KOPT-K1 (cell line): ENCODE results near the gene IPO9.

ENCODE experiments used
- H3K27ac ChIP-seq: fragments of 200-600 bp; sonication (generic); 2 replicates; pipeline ENCODE4 v1.5.1; 2016; ENCODE audit warnings: antibody characterized with exemption, mild to moderate bottlenecking, low read depth, low read length; ENCODE audit not compliant: poor library complexity, severe bottlenecking
- H3K36me3 ChIP-seq: fragments of 200-600 bp; sonication (generic); 2 replicates; pipeline ENCODE4 v1.5.1; 2017; ENCODE audit warnings: antibody characterized with exemption, mild to moderate bottlenecking, low read length, moderate library complexity; ENCODE audit not compliant: insufficient read depth
- H3K9me3 ChIP-seq: fragments of 200-600 bp; sonication (generic); 2 replicates; pipeline ENCODE4 v1.5.1; 2017; ENCODE audit warnings: antibody characterized with exemption, low read length, mild to moderate bottlenecking; ENCODE audit not compliant: insufficient read depth, poor library complexity, severe bottlenecking

The IPO9 gene

DNA sequence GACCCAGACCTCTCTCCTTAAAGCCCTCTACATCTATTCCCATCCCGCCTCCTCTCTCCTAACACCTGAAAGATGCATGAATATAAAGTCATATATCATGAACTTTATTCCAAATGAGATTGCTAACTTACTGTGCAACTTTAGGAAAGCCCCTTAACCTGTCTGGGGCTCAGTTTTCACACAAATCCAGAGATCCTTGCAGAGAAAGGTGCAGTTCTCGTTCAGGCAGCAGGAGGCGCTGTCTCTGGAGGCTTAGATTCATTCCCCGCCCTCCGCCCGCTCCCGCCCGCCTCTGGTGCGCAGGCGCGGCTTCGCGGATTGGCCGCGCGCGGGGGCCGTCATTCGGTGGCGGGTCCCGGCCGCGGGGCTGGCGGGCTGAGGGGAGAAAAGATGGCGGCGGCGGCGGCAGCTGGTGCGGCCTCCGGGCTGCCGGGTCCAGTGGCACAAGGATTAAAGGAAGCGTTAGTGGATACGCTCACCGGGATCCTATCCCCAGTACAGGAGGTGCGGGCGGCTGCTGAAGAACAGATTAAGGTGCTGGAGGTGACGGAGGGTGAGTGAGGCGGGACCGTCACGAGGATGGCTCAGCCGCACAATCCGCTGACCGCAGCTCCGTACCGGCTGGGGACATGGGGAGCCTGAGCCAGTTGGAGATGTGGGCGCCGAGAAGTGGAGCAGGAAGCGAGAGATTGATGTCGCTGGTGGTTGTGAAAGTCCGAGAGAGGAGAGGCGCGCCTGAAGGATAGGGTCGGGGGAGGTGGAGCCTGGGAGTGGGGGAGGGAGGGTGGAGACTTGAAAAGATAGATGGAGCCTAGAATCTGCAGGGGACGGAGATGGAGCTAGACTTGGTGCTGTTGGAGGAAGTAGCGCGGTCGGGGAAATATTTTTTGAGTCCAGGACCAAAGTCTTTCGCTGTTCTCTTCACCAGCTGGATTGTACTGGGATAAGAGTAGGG is at the start of gene IPO9:
Gene IPO9 (plus strand): TSS at position 338 of the 955 bp plus-strand sequence. CDS start 53 bp downstream, at position 391.
- Histone ChIP-seq H3K27ac (peak within 1 kb of the TSS; percentile 92), H3K9me3 (no peaks in the 10 kb centered on the region), H3K36me3 (peaks cover 5% of the 10 kb centered on the region; the same call in 1 of the 2 replicates)

DNA sequence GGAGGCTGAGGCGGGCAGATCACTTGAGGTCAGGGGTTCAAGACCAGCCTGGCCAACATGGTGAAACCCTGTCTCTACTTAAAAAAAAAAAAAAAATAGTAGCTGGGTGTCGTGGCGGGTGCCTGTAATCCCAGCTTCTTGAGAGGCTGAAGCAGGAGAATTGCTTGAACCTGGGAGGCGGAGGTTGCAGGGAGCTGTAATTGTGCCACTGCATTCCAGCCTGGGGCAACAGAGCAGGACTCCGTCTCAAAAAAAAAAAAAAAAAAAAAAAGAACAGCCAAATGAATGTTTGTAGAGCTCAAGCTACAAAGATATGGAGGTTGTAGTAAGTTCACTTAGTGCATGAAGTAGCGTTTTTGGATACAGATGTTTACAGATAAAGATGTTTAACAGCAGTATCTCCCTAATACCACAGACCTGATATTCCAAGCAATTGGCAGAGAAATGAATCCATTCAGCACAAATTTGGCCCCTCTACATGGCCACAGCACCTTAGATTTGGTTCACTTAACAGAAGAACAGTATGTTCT is 49.5 kb upstream of the IPO9 start:
- Histone ChIP-seq H3K27ac (no peak overlapping the region), H3K9me3 (no peaks in the 10 kb centered on the region), H3K36me3 (no peaks in the 10 kb centered on the region)

DNA sequence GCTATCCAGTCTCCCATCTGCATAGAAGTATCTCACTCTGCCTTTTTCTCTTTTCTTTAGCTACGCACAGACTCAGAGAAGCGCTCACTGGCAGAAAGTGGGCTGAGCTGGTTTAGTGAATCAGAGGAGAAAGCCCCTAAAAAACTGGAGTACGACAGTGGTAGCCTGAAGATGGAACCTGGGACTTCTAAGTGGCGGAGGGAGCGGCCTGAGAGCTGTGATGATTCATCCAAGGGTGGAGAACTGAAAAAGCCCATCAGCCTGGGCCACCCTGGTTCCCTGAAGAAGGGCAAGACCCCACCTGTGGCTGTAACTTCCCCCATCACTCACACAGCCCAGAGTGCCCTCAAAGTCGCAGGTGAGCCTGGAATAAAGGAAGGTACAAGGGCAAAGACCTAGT is 48.0 kb upstream of the IPO9 start:
- H3K27ac ChIP-seq: no peak overlapping the region
- no peaks in the 10 kb centered on the region for H3K9me3 ChIP-seq
- no peaks in the 10 kb centered on the region for H3K36me3 ChIP-seq

DNA sequence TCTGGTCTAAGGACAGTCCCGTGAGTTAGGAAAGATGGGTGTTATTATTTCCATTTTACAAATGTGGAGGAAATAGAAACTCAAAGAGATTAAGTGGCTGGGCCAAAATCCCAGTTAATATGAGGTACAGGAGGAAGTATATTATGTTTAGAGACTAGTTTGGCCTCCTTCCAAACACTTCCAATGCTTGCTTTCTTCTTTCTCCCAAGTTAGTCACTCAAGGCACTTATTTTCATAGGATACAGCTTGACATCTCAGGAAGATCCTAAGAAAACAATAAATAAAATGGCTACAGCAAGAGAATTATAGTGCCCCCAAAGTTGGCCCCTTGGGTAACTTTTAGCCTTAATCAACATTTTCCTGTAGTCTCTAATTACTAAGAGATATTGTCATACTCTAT is 47.5 kb upstream of the IPO9 start:
- H3K9me3 ChIP-seq: no peaks in the 10 kb centered on the region
- H3K27ac ChIP-seq: no peak overlapping the region
- H3K36me3 ChIP-seq: no peaks in the 10 kb centered on the region

DNA sequence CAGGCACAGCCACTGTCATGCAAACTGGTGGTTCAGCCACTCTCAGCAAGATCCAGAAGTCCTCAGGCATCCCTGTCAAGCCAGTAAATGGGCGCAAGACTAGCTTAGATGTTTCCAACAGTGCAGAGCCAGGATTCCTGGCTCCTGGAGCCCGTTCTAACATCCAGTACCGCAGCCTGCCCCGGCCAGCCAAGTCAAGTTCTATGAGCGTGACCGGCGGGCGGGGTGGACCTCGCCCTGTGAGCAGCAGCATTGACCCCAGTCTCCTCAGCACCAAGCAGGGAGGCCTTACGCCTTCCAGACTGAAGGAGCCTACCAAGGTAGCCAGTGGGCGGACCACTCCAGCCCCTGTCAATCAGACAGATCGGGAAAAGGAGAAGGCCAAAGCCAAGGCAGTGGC is 46.6 kb upstream of the IPO9 start:
- no peaks in the 10 kb centered on the region for H3K36me3 ChIP-seq
- no peak overlapping the region for H3K27ac ChIP-seq
- no peaks in the 10 kb centered on the region for H3K9me3 ChIP-seq

DNA sequence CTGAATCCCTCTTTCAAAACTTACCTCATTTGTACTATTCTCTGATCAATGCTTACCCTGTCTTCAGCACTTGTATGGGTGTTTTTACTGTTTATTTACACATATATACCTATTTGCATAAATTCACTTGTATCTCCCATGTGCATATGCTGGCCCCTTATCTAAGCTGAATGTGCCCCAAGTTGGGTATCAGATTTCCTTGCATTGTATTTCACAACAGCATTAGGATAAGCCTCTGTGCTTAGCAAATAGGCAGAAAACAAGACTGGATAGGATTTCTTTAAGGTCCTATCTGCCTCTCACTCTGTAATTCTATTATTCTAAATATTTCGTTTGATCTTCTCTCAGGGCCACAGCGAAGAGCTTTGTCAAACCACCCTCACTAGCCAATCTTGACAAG is 45.9 kb upstream of the IPO9 start:
- H3K36me3 ChIP-seq: no peaks in the 10 kb centered on the region
- no peaks in the 10 kb centered on the region for H3K9me3 ChIP-seq
- no peak overlapping the region for H3K27ac ChIP-seq

DNA sequence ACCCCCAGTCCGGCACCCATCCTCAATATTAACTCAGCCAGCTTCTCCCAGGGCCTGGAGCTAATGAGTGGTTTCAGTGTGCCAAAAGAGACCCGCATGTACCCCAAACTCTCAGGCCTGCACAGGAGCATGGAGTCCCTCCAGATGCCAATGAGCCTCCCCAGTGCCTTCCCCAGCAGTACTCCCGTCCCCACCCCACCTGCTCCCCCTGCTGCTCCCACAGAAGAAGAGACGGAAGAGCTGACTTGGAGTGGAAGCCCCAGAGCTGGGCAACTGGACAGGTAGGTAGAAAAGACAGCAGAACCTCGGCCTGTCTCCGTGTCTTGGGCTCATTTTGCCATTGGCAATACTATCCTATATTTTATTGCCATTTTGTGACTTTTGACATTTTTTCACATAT is 45.4 kb upstream of the IPO9 start:
- no peaks in the 10 kb centered on the region for H3K36me3 ChIP-seq
- H3K27ac ChIP-seq: no peak overlapping the region
- no peaks in the 10 kb centered on the region for H3K9me3 ChIP-seq

DNA sequence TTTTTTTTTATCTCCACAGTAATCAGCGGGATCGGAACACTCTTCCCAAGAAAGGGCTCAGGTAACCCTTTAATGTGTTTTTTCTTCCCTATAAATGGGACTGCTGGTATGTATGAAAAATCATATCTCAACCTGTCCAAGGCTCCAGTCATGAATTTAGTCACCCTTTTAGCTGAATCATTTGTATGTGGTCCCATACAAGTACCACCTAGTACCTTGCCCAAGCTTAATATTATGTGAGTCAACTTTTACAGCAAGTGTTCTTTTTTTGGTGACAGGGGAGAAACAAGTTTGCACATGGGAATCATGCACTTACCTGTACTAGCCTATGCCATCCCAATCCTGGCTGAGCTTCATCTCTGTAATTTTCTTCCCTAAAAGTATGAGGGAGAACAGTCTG is 43.7 kb upstream of the IPO9 start:
- Histone ChIP-seq H3K9me3 (no peaks in the 10 kb centered on the region), H3K36me3 (no peaks in the 10 kb centered on the region), H3K27ac (no peak overlapping the region)

DNA sequence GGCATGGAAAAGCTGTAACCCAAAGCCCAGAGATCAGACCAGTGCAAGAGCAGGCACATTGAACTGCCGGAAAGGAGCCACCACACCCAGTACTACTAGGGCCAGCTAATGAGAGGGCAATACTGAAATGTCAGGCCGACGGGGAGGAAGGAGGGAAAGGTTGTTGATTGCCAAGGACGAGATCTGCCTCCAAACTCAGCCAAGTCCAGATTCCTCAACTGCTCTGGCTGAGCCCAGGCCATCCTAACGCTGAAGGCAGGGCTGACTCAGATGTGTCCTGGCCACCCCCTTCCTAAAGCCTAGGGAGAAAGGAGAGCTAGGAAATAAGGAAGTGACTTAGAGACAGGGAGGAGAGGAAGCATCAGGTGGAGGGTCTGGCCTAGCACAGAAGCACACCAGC is 42.1 kb upstream of the IPO9 start:
- H3K36me3 ChIP-seq: no peaks in the 10 kb centered on the region
- no peak overlapping the region for H3K27ac ChIP-seq
- no peaks in the 10 kb centered on the region for H3K9me3 ChIP-seq

DNA sequence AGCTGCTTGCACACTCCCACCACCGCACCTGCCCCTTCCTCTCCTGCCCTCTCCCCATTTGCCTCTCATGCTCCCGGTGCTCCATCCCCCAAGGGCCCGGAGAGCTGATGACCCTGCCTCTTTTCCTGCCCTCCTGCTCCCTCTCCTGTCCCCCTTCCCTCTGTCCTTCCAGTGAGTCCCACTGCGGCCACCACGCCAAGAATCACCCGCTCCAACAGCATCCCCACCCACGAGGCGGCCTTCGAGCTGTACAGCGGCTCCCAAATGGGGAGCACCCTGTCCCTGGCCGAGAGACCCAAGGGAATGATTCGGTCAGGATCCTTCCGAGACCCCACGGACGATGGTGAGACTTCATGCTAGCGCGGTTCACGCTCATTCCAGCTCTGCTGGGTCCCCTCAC is 40.7 kb upstream of the IPO9 start:
- no peaks in the 10 kb centered on the region for H3K36me3 ChIP-seq

DNA sequence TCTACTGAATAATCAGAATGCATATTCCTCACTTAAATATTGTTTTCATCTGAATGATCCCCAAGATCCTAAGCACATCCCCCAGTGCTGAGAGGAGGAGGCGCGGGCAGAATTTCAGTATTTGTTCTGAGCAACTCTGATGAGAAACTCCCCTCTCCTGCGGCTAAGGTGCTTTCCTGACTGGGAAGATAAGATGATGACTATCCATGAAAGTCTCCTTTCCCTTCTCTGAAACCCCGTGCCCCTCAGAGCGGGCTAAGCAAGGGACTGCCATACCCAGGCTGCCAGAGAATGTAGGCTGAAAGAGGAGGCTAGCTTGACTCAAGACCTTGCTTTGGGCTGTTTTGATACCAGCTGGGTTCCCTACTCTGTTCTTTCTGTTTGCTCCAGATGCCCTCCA is 39.7 kb upstream of the IPO9 start:
- Histone ChIP-seq H3K36me3 (no peaks in the 10 kb centered on the region), H3K27ac (no peak overlapping the region), H3K9me3 (no peaks in the 10 kb centered on the region)

More for the DNA sequence above, 40.7 kb upstream of the IPO9 start:
- Histone ChIP-seq H3K9me3 (no peaks in the 10 kb centered on the region), H3K27ac (no peak overlapping the region)

DNA sequence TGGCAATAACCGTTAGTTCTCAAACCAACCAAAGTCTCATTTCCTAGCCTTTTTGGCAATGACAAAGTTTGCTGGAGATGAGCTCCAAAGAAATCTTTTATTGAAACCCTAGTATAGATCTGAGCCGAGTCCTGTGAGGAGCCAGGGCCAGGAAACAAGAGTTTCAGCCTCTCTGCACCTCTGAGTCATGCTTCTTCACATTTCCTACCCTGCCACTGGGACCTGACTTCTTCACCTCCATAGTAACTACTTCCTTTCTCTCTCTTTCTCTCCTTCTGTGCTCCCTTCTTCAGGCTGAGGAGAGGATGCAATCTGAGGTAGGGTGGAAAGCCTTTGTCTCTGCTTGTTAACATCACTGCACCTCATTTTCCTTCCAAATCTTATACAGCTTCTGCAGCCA is 38.7 kb upstream of the IPO9 start:
- H3K9me3 ChIP-seq: no peaks in the 10 kb centered on the region
- H3K27ac ChIP-seq: no peak overlapping the region
- H3K36me3 ChIP-seq: no peaks in the 10 kb centered on the region

DNA sequence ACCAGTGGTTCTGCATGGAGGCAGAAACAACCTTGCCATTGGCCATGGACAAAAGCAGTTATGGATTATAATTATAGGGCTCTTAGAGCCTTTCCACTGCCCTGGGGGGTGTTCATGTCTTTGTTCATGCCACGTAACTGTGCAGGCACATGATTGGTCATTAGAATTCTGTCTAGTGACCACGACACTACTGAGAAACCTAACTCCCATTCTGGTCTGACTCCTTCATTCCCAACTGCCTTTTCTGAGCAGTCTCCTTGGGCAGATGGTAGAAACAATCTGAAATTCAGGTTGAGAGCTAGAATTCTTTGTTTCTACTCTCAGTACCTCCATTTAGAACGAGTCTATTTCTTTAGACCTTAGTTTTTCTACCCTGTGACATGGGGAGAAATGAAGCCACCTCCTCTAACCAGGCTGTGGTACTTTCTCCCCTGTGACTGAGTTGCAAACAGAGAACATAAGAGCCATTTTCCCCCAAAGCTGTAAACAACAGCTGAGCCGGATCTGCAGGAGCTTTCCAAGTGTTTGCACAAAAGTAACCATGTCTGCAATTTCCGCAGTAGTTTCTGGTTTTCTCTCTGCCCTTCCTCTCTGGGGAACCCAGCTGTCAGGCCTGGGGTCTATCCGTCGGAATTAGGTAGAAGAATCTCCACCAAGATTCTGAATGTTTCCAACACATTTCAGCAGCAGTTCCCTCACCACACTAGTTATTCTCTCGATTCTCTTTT is 37.7 kb upstream of the IPO9 start:
- H3K9me3 ChIP-seq: no peaks in the 10 kb centered on the region
- no peaks in the 10 kb centered on the region for H3K36me3 ChIP-seq
- no peak overlapping the region for H3K27ac ChIP-seq

DNA sequence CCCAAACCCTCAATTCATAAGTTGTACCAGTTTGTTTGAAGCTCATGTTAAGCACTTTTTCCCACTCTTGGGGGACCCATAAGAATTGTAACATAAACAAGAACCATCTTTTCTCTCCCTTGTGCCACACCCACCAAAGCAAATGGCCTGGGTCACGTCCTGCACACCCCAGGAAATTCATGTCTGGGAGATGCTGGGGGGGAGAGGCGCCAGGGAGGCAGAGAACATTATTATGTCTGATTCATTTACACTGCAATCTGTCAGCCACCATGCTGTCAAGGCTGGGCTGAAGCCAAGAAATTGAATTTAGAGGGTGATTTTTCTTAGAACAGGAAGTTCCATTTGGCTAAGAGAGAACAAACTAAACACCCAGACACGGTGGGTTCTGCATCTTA is 37.2 kb upstream of the IPO9 start:
- no peaks in the 10 kb centered on the region for H3K36me3 ChIP-seq
- no peak overlapping the region for H3K27ac ChIP-seq
- no peaks in the 10 kb centered on the region for H3K9me3 ChIP-seq

DNA sequence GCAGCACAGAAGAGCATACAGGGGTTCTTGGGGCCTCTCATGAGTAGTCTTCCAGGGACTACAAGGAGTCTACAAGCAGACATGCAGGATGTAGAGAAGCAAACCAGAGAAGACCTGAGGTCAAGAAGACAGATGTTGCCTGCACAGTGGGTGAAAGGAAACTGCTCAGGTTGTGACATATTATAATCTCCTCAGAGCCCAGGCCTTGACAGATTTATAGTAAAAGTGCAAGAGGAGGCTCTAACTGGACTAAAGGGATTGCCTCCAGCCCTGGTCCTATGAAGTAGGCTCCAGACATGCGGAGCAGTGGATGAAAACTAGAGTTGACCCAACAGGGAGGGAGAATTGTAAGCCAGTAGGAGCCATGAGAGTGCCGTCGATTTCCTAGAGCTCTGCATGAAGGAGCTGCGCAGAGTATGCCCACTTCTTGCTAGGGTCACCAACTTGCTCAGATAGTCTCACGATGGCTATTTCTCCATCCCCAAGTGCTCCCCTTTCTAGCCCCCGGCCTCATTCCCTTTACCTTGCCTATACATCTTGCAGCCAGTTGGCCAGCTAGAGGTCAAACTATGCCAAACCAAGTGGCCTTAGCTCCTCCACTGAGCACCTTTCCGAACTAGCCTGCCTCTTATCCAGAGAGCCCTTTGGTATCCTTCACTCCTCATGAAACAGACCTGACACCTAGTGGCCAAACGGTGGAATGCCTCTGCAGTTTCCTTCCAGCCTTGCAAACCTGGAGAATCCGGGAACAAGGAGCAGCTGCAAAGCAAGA is 36.2 kb upstream of the IPO9 start:
- Histone ChIP-seq H3K9me3 (no peaks in the 10 kb centered on the region), H3K27ac (no peak overlapping the region), H3K36me3 (no peaks in the 10 kb centered on the region)
